MM.1S (cell line): ENCODE measurements around the gene SIL1.

Experiments
- DNase-seq: peaks from one replicate; pipeline ENCODE4 v3.0.0-alpha.2; 2015
- H2AFZ ChIP-seq: fragments of 300-600 bp; sonication (generic); 2 replicates; pipeline ENCODE4 v1.6.0; 2016; ENCODE audit warnings: antibody characterized with exemption, low read length
- H3F3A ChIP-seq: fragments of 300-600 bp; sonication (generic); 2 replicates; pipeline ENCODE4 v1.6.1; 2016; ENCODE audit warnings: mild to moderate bottlenecking, antibody characterized with exemption, low read length, moderate library complexity, mixed read lengths; ENCODE audit not compliant: insufficient read depth
- H3K27ac ChIP-seq: fragments of 300-600 bp; sonication (generic); 2 replicates; pipeline ENCODE4 v1.5.1; 2016; ENCODE audit warnings: mild to moderate bottlenecking, low read length
- H3K27me3 ChIP-seq: fragments of 300-600 bp; sonication (generic); replicated peaks from 2 replicates; pipeline ENCODE4 v1.6.0; 2016; ENCODE audit warnings: low read length; ENCODE audit not compliant: insufficient read depth
- H3K36me3 ChIP-seq: fragments of 300-600 bp; sonication (generic); replicated peaks from 2 replicates; pipeline ENCODE4 v1.6.1; 2016; ENCODE audit warnings: mild to moderate bottlenecking, low read length, mixed read lengths; ENCODE audit not compliant: insufficient read depth
- H3K4me1 ChIP-seq: fragments of 300-600 bp; sonication (generic); 2 replicates; pipeline ENCODE4 v1.6.1; 2016; ENCODE audit warnings: low read length, mixed read lengths
- H3K4me2 ChIP-seq: fragments of 300-600 bp; sonication (generic); 2 replicates; pipeline ENCODE4 v1.6.0; 2016; ENCODE audit warnings: low read depth, low read length
- H3K4me3 ChIP-seq: fragments of 300-600 bp; sonication (generic); 2 replicates; pipeline ENCODE4 v1.5.1; 2016; ENCODE audit warnings: low read length, mixed read lengths
- H3K79me2 ChIP-seq: fragments of 300-600 bp; sonication (generic); 2 replicates; pipeline ENCODE4 v1.6.1; 2016; ENCODE audit warnings: mixed run types, low read length, mixed read lengths
- H3K9ac ChIP-seq: fragments of 300-600 bp; sonication (generic); 2 replicates; pipeline ENCODE4 v1.6.1; 2016; ENCODE audit warnings: low read length, mixed read lengths
- H3K9me2 ChIP-seq: fragments of 300-600 bp; sonication (generic); replicated peaks from 2 replicates; pipeline ENCODE4 v1.6.1; 2016; ENCODE audit warnings: mild to moderate bottlenecking, low read length, mixed read lengths; ENCODE audit not compliant: insufficient read depth
- H3K9me3 ChIP-seq: fragments of 300-600 bp; sonication (generic); replicated peaks from 2 replicates; pipeline ENCODE4 v1.6.1; 2016; ENCODE audit warnings: mild to moderate bottlenecking, low read length, mixed read lengths; ENCODE audit not compliant: insufficient read depth
- H4K20me1 ChIP-seq: fragments of 300-600 bp; sonication (generic); 2 replicates; pipeline ENCODE4 v1.6.1; 2016; ENCODE audit warnings: mild to moderate bottlenecking, low read length, moderate library complexity, mixed read lengths; ENCODE audit not compliant: insufficient read depth
- EZH2 ChIP-seq: fragments of 300-600 bp; sonication (generic); optimal IDR thresholded peaks from 2 replicates; pipeline ENCODE3; 2017; ENCODE audit warnings: low read depth, mild to moderate bottlenecking, antibody characterized with exemption, low read length, mixed read lengths
- EZH2phosphoT487 ChIP-seq: fragments of 300-600 bp; sonication (generic); IDR thresholded peaks from 2 replicates; pipeline ENCODE4 v1.6.1; 2018; ENCODE audit warnings: antibody characterized with exemption, low read length
- TF ChIP-seq, protein P1 (sequence below): fragments of 300-600 bp; sonication (generic); IDR thresholded peaks from 2 replicates; pipeline ENCODE4 v1.5.1; 2016; ENCODE audit warnings: antibody characterized with exemption, low read length, mixed read lengths

The SIL1 gene

DNA sequence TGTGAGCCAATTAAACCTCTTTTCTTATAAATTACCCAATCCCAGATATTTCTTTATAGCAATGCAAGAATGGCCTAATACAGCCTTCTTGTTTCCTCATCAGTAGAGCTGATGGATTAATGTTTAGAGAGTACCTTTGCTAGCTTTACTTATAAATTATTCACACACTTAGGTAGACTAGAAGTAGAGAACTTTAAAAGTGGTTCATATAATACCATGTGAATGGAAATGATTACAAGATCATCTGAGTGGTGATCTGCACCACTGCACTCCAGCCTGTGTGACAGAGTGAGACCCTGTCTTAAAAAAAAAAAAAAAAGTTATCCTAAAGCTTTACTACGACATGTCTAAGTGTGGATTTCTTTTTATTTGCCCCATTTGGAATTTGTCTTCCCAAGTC lies 299.9 kb downstream of the SIL1 start:
- no peak overlapping the region for H3K4me2 ChIP-seq
- no peaks in the 10 kb centered on the region for H3K79me2 ChIP-seq
- no peak for DNase-seq
- no peaks in the 10 kb centered on the region for H3K4me1 ChIP-seq
- H3K9me3 ChIP-seq, result no peaks in the 10 kb centered on the region
- no peaks in the 10 kb centered on the region for H3K36me3 ChIP-seq
- H3K9ac ChIP-seq, result no peak overlapping the region
- no peaks in the 10 kb centered on the region for H3K27me3 ChIP-seq
- TF ChIP-seq EZH2phosphoT487 (no peak), EZH2 (no peak)
- TF ChIP-seq, protein P1, sequence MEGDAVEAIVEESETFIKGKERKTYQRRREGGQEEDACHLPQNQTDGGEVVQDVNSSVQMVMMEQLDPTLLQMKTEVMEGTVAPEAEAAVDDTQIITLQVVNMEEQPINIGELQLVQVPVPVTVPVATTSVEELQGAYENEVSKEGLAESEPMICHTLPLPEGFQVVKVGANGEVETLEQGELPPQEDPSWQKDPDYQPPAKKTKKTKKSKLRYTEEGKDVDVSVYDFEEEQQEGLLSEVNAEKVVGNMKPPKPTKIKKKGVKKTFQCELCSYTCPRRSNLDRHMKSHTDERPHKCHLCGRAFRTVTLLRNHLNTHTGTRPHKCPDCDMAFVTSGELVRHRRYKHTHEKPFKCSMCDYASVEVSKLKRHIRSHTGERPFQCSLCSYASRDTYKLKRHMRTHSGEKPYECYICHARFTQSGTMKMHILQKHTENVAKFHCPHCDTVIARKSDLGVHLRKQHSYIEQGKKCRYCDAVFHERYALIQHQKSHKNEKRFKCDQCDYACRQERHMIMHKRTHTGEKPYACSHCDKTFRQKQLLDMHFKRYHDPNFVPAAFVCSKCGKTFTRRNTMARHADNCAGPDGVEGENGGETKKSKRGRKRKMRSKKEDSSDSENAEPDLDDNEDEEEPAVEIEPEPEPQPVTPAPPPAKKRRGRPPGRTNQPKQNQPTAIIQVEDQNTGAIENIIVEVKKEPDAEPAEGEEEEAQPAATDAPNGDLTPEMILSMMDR, result no peak
- no peaks in the 10 kb centered on the region for H4K20me1 ChIP-seq
- H3K4me3 ChIP-seq, result no peak overlapping the region
- no peaks in the 10 kb centered on the region for H3K9me2 ChIP-seq
- H3F3A ChIP-seq, result no peaks in the 10 kb centered on the region
- H2AFZ ChIP-seq, result no peak overlapping the region
- H3K27ac ChIP-seq, result no peak overlapping the region
